Measurements from ENCODE around the gene CLIP2.

- TF ChIP-seq CTCF (IDR thresholded peaks at IDR 0.05; ENCODE audit: borderline replicate concordance, extremely low read depth, low read length, poor library complexity, severe bottlenecking) (no peak), EZH2 (IDR thresholded peaks at IDR 0.05; ENCODE audit: borderline replicate concordance, low read depth, low read length, severe bottlenecking) (no peak)
Measured at GRCh38 chr7:74429153-74429747, 140.0 kb downstream of the CLIP2 start.
